NCI-H460 (cell line): Measurements from ENCODE around the gene CCDC148. TPM values are rescaled to one million over a fixed set of nuclear protein-coding genes. Genes with fewer than 3 reads are reported as not detected.

Experiments
- DNase-seq: peaks from one replicate; pipeline ENCODE4 v3.0.0-alpha.2; 2016; ENCODE audit warnings: low read depth; ENCODE audit errors: extremely low read depth
- polyA plus RNA-seq: library from polyadenylated mRNA; depleted of rRNA; stranded (reverse); fragments of >200 nt; gene quantifications from 2 replicates; pipeline ENCODE4 v1.2.3, GENCODE V29; 2014; cell fraction: nucleus; rRNA removed
- total RNA-seq: library from RNA; depleted of rRNA; stranded (reverse); fragments of >200 nt; shearing (Covaris generic); gene quantifications from 2 replicates; pipeline ENCODE4 v1.2.3, GENCODE V29; 2014; rRNA removed

Gene CCDC148
- total RNA-seq: 0.32 TPM in 1 of 2 replicates, not detected in the other
- 0.67 TPM in 1 of 2 replicates, not detected in the other for polyA plus RNA-seq

- peak; percentile 91 for DNase-seq
Observed at GRCh38 chr2:158456309-158457066, at the start of gene CCDC148, which contains the start of gene PKP4. Gene CCDC148, minus strand, starts transcription at chr2:158456753. Its CDS starts 314 bp downstream, at chr2:158456439. Gene PKP4, plus strand, starts transcription at chr2:158456952. Its CDS starts 76,233 bp downstream, at chr2:158533185.

- DNase-seq: no peak
Observed at GRCh38 chr2:158505448-158505934, 48.9 kb upstream of the CCDC148 start.

- no peak for DNase-seq
Observed at GRCh38 chr2:158504088-158504487, 47.5 kb upstream of the CCDC148 start.

GRCh38 chr2:158502974-158503373 is 46.4 kb upstream of the CCDC148 start:
- peak; percentile 56 for DNase-seq

GRCh38 chr2:158501301-158501700 is 44.7 kb upstream of the CCDC148 start:
- DNase-seq: no peak

GRCh38 chr2:158500333-158500732 is 43.8 kb upstream of the CCDC148 start:
- no peak for DNase-seq

- DNase-seq: no peak
Observed at GRCh38 chr2:158499383-158499782, 42.8 kb upstream of the CCDC148 start.

GRCh38 chr2:158498749-158499136 is 42.2 kb upstream of the CCDC148 start:
- DNase-seq: no peak

GRCh38 chr2:158498043-158498748 is 41.6 kb upstream of the CCDC148 start:
- DNase-seq: no peak

- no peak for DNase-seq
Observed at GRCh38 chr2:158497486-158497885, 40.9 kb upstream of the CCDC148 start.

GRCh38 chr2:158496986-158497385 is 40.4 kb upstream of the CCDC148 start:
- no peak for DNase-seq

- DNase-seq: no peak
Observed at GRCh38 chr2:158495175-158495574, 38.6 kb upstream of the CCDC148 start.

- no peak for DNase-seq
Observed at GRCh38 chr2:158493458-158493857, 36.9 kb upstream of the CCDC148 start.

- no peak for DNase-seq
Observed at GRCh38 chr2:158491072-158491471, 34.5 kb upstream of the CCDC148 start.

GRCh38 chr2:158489366-158490112 is 33.0 kb upstream of the CCDC148 start:
- DNase-seq: no peak

- no peak for DNase-seq
Observed at GRCh38 chr2:158488442-158489216, 32.1 kb upstream of the CCDC148 start.

- DNase-seq: no peak
Observed at GRCh38 chr2:158487419-158487818, 30.9 kb upstream of the CCDC148 start.

GRCh38 chr2:158486970-158487325 is 30.4 kb upstream of the CCDC148 start:
- DNase-seq: no peak

- DNase-seq: no peak
Observed at GRCh38 chr2:158486150-158486969, 29.8 kb upstream of the CCDC148 start.
